ENCODE measurements around the gene FRS2. TPM values are rescaled to one million over a fixed set of nuclear protein-coding genes. Genes with fewer than 3 reads are reported as not detected.

The FRS2 gene
- total RNA-seq, 1 experiment from 2014 or later: 23.3 TPM

DNA sequence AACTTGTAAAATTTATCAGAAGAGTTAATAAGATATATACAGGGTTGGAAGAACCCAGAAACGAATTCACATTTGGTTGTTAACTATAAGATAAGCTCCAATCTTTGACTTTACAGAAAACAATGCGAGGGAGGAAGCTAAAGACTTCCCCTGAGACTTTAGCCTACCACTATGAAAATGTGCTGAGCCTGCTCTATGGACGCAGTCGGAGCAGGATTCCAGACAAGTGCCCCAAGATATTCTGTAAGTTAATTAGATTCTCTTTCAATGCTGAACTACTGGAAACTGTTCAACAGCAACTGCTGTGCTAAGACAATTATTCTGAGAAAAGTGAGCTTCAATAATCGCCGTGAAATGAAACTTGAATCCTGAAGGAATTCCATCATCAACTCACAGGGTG, 148.9 kb downstream of the FRS2 start:
- Histone ChIP-seq H2AFZ (no peak overlapping the region), H3K4me1 (replicated peaks; ENCODE audit: insufficient read depth) (no peaks in the 10 kb centered on the region), H4K20me1 (ENCODE audit: insufficient read depth) (no peaks in the 10 kb centered on the region), H3K9me2 (ENCODE audit: insufficient read depth) (no peaks in the 10 kb centered on the region), H3K36me3 (ENCODE audit: low read depth) (no peaks in the 10 kb centered on the region), H3F3A (ENCODE audit: insufficient read depth, low read depth) (no peaks in the 10 kb centered on the region), H3K9me3 (ENCODE audit: insufficient read depth, low read depth) (no peaks in the 10 kb centered on the region), H3K79me2 (ENCODE audit: low read depth) (no peaks in the 10 kb centered on the region), H3K4me2 (no peak overlapping the region), H3K4me3 (no peak overlapping the region), H3K27ac (no peak overlapping the region), H3K27me3 (ENCODE audit: insufficient read depth, low read depth) (peaks cover 17% of the 10 kb centered on the region; the same call in 1 of the 2 replicates)
- ChIA-PET POLR2A (ENCODE audit: unreplicated experiment) (no interaction called here), CTCF (no interaction called here)
- no peak for DNase-seq
- BruUV-seq (replicated peaks): no TSS peak
- intact Hi-C loops (cut with micrococcal nuclease; ENCODE audit: unreplicated experiment): no loop called here
- no peak for TF ChIP-seq EZH2 (IDR thresholded peaks at IDR 0.05; ENCODE audit: low read depth)
- TF ChIP-seq, protein P1, sequence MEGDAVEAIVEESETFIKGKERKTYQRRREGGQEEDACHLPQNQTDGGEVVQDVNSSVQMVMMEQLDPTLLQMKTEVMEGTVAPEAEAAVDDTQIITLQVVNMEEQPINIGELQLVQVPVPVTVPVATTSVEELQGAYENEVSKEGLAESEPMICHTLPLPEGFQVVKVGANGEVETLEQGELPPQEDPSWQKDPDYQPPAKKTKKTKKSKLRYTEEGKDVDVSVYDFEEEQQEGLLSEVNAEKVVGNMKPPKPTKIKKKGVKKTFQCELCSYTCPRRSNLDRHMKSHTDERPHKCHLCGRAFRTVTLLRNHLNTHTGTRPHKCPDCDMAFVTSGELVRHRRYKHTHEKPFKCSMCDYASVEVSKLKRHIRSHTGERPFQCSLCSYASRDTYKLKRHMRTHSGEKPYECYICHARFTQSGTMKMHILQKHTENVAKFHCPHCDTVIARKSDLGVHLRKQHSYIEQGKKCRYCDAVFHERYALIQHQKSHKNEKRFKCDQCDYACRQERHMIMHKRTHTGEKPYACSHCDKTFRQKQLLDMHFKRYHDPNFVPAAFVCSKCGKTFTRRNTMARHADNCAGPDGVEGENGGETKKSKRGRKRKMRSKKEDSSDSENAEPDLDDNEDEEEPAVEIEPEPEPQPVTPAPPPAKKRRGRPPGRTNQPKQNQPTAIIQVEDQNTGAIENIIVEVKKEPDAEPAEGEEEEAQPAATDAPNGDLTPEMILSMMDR (conservative IDR thresholded peaks at IDR 0.05): no peak

- ChIA-PET CTCF (no interaction called here), POLR2A (ENCODE audit: unreplicated experiment) (no interaction called here)
- no peak overlapping the region for H3K4me2 ChIP-seq
- H3K9me2 ChIP-seq (ENCODE audit: insufficient read depth): no peaks in the 10 kb centered on the region
- DNase-seq: no peak
- no peaks in the 10 kb centered on the region for H3K4me1 ChIP-seq (replicated peaks; ENCODE audit: insufficient read depth)
- no peak overlapping the region for H3K27ac ChIP-seq
- TF ChIP-seq EZH2 (IDR thresholded peaks at IDR 0.05; ENCODE audit: low read depth): no peak
- TF ChIP-seq, protein P1 (conservative IDR thresholded peaks at IDR 0.05): no peak
- H3K27me3 ChIP-seq (ENCODE audit: insufficient read depth, low read depth): peaks cover 17% of the 10 kb centered on the region; the same call in 1 of the 2 replicates
- H2AFZ ChIP-seq: no peak overlapping the region
- no peaks in the 10 kb centered on the region for H4K20me1 ChIP-seq (ENCODE audit: insufficient read depth)
- no peaks in the 10 kb centered on the region for H3K36me3 ChIP-seq (ENCODE audit: low read depth)
- no TSS peak for BruUV-seq (replicated peaks)
- H3K9me3 ChIP-seq (ENCODE audit: insufficient read depth, low read depth): no peaks in the 10 kb centered on the region
- H3K79me2 ChIP-seq (ENCODE audit: low read depth): no peaks in the 10 kb centered on the region
- intact Hi-C loops (cut with micrococcal nuclease; ENCODE audit: unreplicated experiment): no loop called here
- no peak overlapping the region for H3K4me3 ChIP-seq
- no peaks in the 10 kb centered on the region for H3F3A ChIP-seq (ENCODE audit: insufficient read depth, low read depth)
Observed at GRCh38 chr12:69620077-69620476, 149.9 kb downstream of the FRS2 start.

- no peak overlapping the region for H3K27ac ChIP-seq
- BruUV-seq (replicated peaks): no TSS peak
- no peaks in the 10 kb centered on the region for H3K9me2 ChIP-seq (ENCODE audit: insufficient read depth)
- no peak overlapping the region for H2AFZ ChIP-seq
- POLR2A ChIA-PET (ENCODE audit: unreplicated experiment): no interaction called here
- H3K79me2 ChIP-seq (ENCODE audit: low read depth): no peaks in the 10 kb centered on the region
- DNase-seq: no peak
- H3F3A ChIP-seq (ENCODE audit: insufficient read depth, low read depth): no peaks in the 10 kb centered on the region
- intact Hi-C loops (cut with micrococcal nuclease; ENCODE audit: unreplicated experiment): no loop called here
- H4K20me1 ChIP-seq (ENCODE audit: insufficient read depth): no peaks in the 10 kb centered on the region
- no peak overlapping the region for H3K4me3 ChIP-seq
- H3K4me1 ChIP-seq (replicated peaks; ENCODE audit: insufficient read depth): no peaks in the 10 kb centered on the region
- no peak overlapping the region for H3K4me2 ChIP-seq
- H3K27me3 ChIP-seq (ENCODE audit: insufficient read depth, low read depth): peaks cover 17% of the 10 kb centered on the region; the same call in 1 of the 2 replicates
- TF ChIP-seq, protein P1 (conservative IDR thresholded peaks at IDR 0.05): no peak
- no peak for TF ChIP-seq EZH2 (IDR thresholded peaks at IDR 0.05; ENCODE audit: low read depth)
- CTCF ChIA-PET: no interaction called here
- H3K36me3 ChIP-seq (ENCODE audit: low read depth): no peaks in the 10 kb centered on the region
- no peaks in the 10 kb centered on the region for H3K9me3 ChIP-seq (ENCODE audit: insufficient read depth, low read depth)
Observed at GRCh38 chr12:69620921-69621320, 150.7 kb downstream of the FRS2 start.

Measured in PC-9 (cell line).